IPS-18c (cell line): ENCODE data around the gene CDH13.

Experiments
- H3K4me3 ChIP-seq: 2 replicates; pipeline ENCODE4 v1.7.0; 2013; ENCODE audit warnings: low read depth, mild to moderate bottlenecking, low read length, moderate library complexity; ENCODE audit not compliant: insufficient read depth
- H3K9me3 ChIP-seq: one replicate; pipeline ENCODE4 v1.6.1; 2013; ENCODE audit warnings: mild to moderate bottlenecking, low read length, moderate library complexity; ENCODE audit not compliant: control insufficient read depth, insufficient read depth

CDH13 gene

DNA sequence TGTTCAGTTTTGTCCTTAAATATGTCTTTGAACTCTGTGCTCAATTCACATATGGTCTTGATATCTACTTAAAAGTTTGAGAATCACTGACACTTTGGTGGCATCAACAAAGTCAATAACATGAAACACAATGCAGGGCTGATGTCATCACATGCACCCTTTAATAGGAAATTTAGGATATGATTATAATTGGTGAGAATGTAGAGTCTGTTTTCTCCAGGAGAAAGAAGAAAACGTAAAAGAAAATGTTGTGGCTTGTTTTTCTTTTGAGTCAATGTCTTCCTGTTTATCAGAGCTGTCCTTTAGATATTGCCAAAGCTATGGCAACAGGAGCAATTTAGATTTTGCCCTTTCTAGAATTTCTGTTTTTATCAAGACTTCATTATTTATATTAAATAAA lies 396.9 kb downstream of the CDH13 start:
- H3K4me3 ChIP-seq, result no peak overlapping the region
- no peaks in the 10 kb centered on the region for H3K9me3 ChIP-seq

DNA sequence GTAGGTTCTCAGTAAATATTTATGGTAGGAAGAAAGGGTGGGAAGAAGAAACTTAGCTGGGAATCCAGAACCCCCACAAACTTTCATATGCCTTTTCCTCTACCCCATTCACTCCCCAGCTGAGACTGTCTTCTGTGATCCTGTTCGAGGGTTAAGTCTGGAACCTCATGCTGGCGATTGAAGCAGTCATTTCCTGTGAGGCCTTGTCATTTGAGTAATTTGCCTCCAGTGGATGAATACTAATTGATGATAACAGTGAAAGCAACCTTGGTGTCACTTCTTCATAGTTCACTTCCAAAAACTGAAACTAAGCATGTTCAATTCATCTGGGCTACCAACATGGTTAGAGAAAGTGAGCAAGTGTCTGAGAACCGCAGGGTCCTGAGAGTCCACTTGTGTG lies 401.2 kb downstream of the CDH13 start:
- Histone ChIP-seq H3K9me3 (no peaks in the 10 kb centered on the region), H3K4me3 (no peak overlapping the region)

DNA sequence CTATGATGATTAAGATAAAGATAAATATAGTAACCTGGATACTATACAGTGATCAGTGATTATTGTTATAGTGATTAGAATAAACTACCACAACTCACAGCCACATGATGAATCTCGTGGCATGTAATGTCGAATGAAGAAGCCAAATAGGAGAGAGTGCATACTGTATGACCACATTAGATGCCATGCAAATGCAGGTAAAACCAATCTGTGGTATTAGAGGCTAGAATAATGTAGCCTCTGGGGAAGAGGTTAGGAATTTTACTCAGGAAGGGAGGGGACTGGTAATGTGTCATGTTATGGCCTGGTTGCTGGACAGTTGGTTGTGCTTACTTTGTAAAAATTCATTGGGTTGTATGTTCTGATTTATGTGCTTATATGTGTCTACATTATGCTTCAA lies 402.7 kb downstream of the CDH13 start:
- H3K9me3 ChIP-seq, result no peaks in the 10 kb centered on the region
- no peak overlapping the region for H3K4me3 ChIP-seq

DNA sequence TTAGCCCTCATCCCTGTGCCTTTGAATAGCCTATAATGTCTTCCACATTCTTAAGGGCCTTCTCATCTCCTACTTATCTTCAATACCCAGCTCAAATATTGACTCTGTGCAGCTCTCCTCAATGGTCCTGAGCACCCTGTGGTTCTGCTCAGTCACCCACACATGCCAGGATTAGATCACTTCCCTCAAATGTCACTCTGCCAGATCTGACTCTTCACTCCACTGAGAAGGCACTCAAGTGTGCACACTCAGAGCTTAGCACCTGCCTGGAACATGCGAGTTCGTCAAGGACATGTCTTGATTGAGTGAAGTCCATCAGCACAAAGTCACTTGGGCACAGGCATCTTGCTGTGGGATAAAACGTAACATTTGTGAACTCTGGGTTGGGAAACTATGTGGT lies 404.8 kb downstream of the CDH13 start:
- Histone ChIP-seq H3K9me3 (no peaks in the 10 kb centered on the region), H3K4me3 (no peak overlapping the region)

DNA sequence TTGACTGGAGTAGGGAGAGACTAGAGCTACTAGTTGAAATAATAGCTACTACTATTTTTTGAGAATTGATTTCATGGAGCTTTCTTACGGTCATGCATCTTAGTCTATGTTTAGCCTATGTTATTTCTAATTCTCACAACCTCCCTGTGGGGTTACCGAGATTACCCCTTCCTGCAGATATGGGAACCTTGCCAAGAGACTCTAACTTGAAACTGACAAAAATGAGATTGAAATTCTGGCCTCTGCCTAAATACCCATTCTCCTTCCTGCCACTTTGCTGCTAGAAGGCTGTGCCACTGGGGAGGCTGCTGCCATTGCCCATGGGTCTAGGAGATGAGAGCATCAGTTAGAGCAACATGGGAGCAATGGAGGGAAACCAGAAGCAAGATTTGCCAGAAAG lies 410.3 kb downstream of the CDH13 start:
- H3K4me3 ChIP-seq, result no peak overlapping the region
- peaks cover 2% of the 10 kb centered on the region for H3K9me3 ChIP-seq

DNA sequence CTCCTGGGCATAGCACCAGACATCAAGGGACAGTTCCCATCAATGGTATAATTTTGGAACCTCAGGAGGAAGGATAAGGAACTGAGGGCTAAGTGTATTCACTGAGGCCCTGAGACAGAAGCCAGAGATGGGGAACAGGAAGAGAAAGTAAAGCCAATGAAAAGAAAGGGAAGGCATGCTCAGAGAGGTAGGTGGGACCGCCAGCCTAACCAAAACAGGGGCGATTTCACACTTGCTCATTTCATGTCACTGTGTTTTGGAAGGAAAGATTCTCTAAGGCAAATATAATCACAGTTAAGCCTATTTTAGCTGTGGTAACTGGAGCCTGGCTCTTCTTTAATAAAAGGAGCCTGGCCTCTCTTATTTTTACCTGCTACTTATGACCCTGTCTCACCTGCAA lies 411.1 kb downstream of the CDH13 start:
- peaks cover 2% of the 10 kb centered on the region for H3K9me3 ChIP-seq
- H3K4me3 ChIP-seq, result no peak overlapping the region

DNA sequence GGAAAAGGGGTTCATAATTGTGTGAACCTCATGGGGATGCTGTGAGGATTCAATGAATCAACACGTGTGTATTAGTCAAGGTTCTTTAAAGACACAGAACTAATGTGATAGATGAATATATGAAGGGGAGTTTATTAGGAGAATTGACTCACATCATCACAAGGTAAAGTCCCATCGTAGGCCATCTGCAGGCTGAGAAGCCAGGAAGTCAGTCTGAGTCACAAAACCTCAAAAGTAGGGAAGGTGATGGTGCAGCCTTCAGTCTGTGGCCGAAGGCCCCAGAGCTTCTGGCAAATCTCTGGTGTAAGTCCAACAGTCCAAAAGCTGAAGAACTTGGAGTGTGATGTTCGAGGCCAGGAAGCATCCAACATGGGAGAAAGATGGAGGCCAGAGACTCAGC lies 413.4 kb downstream of the CDH13 start:
- no peak overlapping the region for H3K4me3 ChIP-seq
- peaks cover 2% of the 10 kb centered on the region for H3K9me3 ChIP-seq

DNA sequence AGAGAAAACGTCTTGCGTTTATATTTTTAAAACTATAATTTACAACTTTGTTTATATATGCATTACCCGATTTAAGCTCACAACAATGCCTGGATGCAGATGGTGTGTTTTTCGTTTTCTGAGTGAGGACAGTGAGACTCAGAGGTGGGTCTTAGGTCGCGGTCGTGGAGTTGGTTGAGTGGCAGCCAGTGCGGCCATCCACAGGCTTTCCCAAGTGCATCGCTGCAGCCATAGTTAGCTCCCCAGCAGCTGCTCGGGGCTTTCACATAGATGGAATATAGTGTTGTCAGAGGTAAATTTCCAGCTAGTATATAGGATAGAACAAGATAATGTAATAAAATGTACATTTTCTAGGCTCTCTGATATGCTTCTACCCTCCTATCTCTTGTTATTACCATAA lies 417.8 kb downstream of the CDH13 start:
- Histone ChIP-seq H3K9me3 (peaks cover 2% of the 10 kb centered on the region), H3K4me3 (no peak overlapping the region)

DNA sequence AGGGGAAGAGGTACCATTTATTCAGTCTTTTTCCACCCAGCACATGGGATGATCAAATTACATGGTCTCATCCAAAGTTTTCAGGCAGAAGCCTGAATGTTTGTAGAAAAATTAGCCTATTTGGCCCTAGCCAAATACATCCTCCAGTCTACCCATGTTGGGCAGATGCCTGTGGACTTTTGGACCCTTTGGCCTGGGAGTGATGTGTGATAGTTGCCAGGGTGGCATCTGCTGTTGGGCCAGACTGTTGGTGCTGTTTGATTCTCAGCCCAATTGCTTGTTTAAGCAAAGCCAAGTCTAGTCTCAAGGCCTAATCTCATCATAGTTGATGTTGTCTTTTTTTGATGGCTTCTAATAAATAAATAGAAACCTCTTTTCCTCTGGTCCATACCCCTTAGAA lies 419.0 kb downstream of the CDH13 start:
- Histone ChIP-seq H3K9me3 (no peaks in the 10 kb centered on the region), H3K4me3 (no peak overlapping the region)

DNA sequence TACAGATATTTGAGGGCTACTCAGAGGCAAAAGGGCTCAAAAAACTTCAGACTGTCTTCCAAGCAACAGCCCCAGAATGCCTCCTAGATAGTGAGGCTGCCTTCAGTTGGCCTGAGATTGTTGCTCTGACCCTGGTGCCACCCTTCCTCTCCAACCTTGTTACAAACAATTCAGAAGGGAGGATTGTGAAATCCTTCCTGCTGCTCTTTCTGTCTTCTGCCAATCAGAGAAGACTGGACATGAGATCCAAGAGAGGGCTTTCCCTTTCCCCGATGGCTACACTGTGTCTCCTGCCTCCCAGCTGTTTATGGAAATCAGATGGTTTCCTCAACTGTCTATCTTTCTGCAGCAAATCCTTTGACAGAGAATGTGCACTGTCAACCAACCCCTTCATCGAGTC lies 419.9 kb downstream of the CDH13 start:
- Histone ChIP-seq H3K4me3 (no peak overlapping the region), H3K9me3 (no peaks in the 10 kb centered on the region)

DNA sequence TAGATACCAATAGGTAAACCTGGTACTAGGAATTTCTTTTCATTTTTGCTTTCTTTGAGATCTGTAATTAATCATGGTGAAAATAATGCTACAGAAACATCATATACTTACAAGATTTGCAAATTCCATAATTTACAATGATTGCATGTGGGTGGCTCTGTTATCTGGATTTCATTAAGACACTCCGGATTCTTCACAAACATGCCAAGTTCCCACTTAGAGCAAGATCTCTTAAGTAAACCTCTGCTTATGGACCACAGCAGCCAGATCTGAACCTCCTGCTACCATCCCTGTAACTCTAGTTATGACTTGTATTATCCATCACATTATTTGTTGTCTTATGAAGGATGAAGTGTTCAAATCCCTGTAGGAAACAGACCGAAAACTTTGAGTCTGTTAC lies 424.7 kb downstream of the CDH13 start:
- Histone ChIP-seq H3K9me3 (no peaks in the 10 kb centered on the region), H3K4me3 (no peak overlapping the region)

DNA sequence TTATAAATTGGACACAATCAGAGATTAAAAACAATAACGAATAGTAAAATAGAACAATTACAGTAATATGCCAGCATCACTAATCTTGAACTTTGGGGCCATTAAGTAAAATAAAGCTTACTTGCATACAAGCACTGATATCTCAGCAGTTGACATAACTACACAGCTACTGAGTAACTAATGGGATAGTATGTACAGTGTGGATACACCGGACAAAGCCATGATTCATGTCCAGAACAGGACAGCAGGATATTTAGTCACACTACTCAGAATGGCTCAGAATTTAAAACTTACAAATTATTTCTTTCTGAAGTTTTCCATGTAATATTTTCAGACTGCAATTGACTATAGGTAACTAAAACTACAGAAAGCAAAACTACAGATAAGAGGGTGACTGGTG lies 427.5 kb downstream of the CDH13 start:
- H3K9me3 ChIP-seq, result no peaks in the 10 kb centered on the region
- H3K4me3 ChIP-seq, result no peak overlapping the region

DNA sequence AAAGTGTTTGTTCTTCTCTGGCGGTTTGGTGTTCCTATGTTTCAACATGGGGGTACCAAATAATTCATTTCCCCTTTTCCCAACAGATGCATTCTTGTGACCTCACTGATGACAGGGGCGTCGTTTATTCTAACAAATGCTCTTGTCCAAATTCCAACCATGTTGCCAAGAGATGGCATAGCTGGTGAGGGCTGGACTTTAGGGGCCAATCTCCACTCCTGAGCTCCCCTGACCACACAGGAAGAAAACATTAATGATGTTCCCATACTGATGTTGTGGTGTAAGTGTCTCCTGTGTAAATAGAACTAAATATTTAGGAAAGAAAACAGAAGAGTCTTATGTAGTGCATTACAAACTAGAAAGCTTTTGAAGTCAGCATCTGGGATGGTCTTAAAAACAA lies 431.6 kb downstream of the CDH13 start:
- no peaks in the 10 kb centered on the region for H3K9me3 ChIP-seq
- H3K4me3 ChIP-seq, result no peak overlapping the region

DNA sequence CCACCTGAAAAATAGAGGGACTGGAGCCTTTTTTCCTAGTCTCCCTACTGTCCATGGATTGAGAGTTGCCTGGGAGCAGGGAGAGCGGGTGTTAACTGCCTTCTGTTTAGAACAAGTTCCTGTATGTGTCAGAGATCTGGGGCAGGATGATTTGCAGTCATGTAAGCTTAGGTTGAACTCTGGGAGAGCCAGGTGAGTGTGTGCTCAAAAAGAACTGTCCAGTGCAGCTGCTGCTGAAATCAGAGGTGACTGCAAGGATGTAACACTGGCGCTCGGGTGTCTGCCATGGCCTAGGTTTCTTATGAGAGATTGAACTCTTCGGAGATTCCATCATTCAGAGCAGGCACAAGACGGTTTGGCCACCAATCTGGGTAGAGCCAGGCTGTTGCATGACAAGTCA lies 432.5 kb downstream of the CDH13 start:
- no peaks in the 10 kb centered on the region for H3K9me3 ChIP-seq
- no peak overlapping the region for H3K4me3 ChIP-seq

DNA sequence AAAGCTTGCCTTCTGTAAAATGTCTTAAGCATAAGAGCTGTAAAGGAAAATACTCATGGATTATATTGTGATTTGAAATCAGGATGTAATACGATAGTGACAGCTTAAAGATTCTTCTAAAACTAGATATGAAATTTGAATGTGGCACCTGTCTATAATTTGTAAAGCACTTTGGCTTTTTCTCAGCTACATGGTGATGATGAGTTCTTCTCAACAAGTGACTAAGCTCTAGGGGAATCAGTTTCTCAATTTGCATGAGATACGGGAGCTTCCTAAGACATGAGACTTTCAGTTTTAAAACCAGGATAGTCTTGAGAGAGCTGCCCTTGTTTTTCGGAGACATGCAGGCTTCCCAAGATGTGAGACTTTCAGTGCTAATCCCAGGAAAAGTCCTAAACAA lies 439.2 kb downstream of the CDH13 start:
- H3K9me3 ChIP-seq, result peaks cover 2% of the 10 kb centered on the region
- no peak overlapping the region for H3K4me3 ChIP-seq

DNA sequence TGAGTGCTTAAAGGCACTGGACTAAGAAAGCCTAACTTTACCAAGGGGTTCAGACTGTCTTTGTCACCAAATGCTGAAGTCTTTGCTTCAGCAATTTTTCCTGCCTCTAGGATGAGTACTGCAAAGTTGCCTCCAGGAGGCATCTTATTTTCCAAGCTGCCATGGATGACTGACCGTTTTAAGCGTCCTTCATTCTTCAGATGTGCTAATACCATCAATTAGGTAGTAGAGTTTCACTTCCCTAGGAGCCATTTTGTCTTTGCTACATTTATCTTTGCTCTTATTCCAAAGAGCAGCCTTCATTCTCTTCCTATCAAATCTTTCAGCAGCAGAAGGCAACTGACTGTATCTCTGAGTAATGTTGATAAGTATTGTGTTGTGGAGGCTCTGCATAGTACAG lies 440.1 kb downstream of the CDH13 start:
- H3K4me3 ChIP-seq, result no peak overlapping the region

DNA sequence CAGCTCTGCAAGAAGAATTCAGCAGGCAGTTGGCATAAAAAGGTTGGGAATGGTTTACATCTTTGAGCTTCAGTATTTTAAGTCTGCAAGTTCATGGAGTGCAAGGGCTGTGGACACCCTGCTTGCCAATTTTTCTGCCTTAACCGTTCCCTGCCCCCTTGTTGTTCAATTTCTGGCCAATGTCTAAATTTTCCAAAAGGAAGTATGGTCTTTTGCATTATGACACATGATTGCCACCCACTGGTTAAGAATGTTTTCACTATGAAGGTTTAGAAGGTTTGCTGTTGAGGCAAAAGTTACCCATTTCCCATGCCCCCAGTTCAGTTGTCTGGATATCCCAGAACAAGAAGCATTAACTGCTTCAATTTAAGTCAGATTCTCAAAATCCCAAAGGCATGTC lies 441.9 kb downstream of the CDH13 start:
- Histone ChIP-seq H3K4me3 (no peak overlapping the region), H3K9me3 (peaks cover 2% of the 10 kb centered on the region)

More for the DNA sequence above, 440.1 kb downstream of the CDH13 start:
- H3K9me3 ChIP-seq, result peaks cover 2% of the 10 kb centered on the region

DNA sequence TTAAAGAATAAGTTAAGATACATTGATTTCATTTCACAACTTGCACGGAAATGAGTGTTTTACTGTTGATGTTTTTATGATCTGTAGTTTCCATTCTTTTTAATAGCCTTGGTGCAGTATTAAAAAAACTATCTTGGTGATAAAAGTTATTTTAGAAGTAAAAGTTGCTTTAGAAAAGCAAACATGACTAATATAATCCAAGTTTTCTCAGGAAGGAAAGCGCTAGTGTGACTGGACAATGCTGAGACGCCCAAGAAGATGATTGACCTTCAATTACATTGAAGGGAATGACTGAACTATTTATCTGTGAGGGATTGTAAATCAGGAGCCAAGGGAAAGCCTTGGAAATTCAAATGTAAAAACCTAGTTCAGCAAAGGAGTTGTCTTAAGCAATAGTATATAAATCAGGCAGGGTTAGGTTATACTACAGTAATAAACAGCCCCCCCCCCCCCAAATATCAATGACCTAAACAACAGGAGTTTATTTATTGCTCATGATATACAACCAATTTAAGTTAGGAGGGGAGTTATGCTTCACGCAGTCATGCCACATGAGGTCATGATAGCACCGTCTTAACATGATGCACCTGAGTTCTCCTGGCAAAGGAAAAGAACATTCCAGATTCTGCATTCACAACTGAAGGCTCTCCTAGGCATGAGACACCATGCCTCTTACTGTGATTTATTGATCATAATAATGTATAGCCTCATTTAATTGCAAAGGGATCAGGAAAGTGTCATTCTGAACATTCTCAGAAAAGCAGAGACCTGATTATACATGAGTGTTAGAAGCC lies 443.8 kb downstream of the CDH13 start:
- no peak overlapping the region for H3K4me3 ChIP-seq
- peaks cover 2% of the 10 kb centered on the region for H3K9me3 ChIP-seq

DNA sequence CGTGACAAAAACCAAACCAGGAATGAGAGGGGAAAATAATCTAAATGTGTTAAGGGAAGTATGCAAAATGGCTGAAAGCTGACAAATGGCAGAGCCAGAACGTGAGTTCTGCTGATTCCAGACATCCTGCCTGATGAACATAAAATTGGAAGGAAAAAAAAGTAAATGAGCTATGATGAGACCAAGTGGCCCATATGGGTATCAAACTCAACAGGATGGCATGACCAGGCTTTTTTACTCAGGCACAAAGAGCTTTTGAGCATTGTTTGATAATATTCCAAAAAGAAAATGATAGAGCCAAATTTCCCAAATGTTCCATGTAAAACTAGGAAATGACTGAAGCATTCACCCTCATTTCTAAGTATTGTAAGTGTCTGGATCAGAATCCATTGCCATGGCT lies 449.2 kb downstream of the CDH13 start:
- no peak overlapping the region for H3K4me3 ChIP-seq
- no peaks in the 10 kb centered on the region for H3K9me3 ChIP-seq
